ENCODE results near the gene POU6F1.
A peak's percentile ranks its signal among the peaks of the same experiment; 100 is the strongest.
"Not testable (repeated sequence)": the region's sequence is repeated elsewhere in the genome, so short reads cannot be mapped to it uniquely, and the experiment has no call there.

The POU6F1 gene, protein sequence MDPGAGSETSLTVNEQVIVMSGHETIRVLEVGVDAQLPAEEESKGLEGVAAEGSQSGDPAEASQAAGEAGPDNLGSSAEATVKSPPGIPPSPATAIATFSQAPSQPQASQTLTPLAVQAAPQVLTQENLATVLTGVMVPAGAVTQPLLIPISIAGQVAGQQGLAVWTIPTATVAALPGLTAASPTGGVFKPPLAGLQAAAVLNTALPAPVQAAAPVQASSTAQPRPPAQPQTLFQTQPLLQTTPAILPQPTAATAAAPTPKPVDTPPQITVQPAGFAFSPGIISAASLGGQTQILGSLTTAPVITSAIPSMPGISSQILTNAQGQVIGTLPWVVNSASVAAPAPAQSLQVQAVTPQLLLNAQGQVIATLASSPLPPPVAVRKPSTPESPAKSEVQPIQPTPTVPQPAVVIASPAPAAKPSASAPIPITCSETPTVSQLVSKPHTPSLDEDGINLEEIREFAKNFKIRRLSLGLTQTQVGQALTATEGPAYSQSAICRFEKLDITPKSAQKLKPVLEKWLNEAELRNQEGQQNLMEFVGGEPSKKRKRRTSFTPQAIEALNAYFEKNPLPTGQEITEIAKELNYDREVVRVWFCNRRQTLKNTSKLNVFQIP

DNA sequence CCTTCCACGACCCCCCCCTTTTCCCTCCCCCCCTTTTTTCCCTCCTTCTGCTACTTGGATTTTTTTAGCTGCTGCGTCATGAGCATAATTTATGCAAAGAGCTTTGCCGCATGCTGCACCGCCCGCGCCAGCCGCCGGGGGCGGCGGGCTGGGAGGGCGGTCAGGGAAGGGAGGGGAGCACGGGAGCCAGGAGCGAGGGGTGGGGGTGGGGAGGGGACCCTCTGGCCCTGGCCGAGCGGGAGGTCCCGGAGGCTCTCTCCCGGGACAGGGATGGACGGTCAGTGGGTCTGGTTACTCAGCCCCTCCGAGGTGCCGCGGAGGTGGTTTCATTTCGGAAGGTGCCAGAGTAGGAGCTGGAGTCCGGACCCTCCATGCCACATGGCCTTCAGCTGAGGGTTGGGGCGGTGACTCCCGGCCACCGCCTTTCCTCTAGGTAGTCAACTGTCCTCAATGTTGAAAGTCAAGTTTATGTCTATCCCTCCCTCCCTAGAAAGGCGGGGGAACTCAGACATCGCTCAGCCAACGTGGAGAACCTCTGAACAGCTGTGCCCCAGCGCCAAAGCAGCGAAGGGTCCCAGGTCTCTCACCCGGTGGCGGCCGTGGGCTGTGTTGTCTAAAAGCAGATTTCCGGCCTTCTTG is at the start of gene POU6F1:
Gene POU6F1, minus strand, starts transcription at position 95 of the 639 bp plus-strand sequence. CDS start 11,226 bp downstream, outside the sequence.
- peak; percentile 67 for DNase-seq (ENCODE audit: low read depth)

DNA sequence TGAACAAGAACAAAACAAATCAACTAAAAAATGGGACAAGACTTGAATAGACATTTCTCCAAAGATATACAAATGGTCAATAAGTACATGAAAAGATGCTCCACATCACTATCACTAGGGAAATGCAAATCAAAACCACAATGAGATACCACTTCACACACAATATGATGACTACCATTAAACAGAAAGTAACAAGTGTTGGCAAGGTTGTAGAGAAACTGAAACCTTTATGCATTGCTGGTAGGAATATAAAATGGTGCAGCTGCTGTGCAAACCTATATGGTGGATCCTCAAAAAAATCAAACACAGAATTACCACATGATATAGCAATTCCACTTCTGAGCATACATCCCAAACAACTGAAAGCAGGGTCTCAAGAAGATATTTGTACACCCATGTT is 47.2 kb upstream of the POU6F1 start:
- DNase-seq (ENCODE audit: low read depth): no peak

DNA sequence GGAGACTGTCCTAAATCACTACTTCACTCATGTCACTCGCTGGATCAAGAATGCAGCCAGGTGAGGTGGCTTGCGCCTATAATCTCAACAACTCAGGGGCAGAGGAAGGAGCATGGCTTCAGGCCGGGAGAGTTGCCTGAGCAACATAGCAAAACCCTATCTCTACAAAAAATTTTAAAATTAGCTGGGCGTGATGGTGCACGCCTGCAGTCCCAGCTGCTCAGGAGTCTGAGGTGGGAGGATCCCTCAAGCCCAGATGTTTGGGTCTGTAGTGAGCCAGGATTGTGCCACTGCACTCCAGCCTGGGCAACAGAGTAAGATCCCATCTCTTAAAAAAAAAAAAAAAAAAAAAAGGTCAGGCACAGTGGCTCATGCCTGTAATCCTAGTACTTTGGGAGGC is 46.4 kb upstream of the POU6F1 start:
- no peak for DNase-seq (ENCODE audit: low read depth)

DNA sequence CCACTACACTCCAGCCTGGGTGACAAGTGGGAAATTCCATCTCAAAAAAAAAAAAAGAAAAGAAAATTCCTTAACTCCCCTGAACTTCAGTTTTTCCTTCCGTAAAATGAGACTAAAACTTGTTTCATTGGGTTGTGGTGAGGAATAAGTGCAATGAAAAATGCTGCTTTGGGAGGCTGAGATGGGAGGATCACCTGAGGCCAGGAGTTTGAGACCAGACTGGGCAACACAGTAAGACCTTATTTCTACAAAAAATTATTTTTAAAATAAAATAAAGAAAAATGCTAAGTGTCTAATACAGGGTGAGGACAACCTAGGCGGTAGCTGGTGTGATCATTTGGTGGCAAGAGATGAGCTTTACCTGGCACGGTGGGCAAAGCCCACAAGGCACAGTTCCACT is 45.5 kb upstream of the POU6F1 start:
- no peak for DNase-seq (ENCODE audit: low read depth)

DNA sequence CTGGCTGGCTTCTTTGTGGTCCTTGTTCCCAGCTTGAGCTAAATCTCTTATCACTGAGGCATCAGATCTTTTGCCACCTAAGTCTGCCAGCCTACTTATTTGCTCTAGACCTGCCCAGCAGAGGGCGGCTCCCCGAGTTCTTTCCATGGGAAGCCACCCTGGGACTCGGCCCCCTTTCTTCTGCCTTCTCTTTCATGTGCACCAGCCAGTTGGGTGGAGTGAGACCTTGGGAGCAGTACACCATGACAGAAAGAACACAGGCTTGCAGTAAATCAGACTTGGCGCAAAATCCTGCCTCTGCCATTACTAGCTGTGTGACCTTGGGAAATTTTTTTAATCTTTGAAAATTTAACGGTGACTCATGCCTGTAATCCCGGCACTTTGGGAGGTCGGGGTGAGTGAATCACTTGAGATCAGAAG is 44.9 kb upstream of the POU6F1 start:
- DNase-seq (ENCODE audit: low read depth): peak; percentile 21

DNA sequence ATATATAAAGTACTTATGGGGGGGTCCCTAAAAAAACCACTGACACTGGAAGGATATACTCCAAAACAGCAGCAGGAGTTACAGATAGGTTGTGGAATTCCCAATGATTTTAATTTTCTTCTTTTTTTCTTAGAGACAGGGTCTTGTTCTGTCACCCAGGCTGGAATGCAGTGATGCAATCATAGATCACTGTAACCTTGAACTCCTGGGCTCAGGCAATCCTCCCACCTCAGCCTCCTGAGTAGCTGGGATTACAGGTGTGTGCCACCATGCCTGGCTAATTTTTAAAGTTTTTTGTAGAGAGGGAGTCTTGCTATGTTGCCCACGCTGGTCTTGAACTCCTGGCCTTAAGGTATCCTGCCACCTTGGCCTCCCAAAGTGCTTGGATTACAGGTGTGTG is 41.7 kb upstream of the POU6F1 start:
- DNase-seq (ENCODE audit: low read depth): not testable (repeated sequence)

DNA sequence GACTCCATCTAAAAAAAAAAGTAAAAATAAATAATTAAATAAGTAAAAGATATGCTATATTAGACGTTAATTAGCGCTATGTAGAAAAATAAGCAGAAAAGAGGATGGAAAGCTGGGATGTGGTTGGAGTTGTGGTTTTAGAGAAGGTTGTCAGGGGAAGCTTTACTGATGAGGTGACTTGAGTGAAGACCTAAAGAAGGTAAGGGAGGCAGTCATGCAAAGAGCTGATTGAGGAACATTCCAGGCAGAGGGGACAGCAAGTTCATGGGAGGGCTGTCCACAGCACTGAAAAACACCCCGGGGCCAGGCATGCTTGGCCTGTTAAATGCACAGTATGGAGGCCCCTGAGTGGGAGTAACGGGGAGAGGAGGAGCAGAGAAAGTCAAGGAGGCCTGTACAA is 36.7 kb upstream of the POU6F1 start:
- DNase-seq (ENCODE audit: low read depth): no peak

DNA sequence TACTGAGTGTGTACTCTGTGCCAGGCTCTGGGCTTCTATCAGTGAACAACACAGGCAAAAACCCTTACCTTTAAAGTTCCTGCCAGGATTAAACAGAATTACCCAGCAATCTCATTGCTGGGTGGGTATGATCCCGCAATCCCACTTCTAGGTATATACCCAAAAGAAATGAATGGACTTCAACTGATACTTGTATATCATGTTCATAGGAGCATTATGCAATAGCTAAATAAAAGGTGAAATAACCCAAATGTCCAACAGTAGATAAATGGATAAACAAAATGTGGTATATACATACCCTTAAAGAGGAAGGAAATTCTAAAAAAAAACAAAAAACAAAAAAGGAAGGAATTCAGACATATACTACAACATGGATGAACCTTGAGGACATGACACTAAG is 35.4 kb upstream of the POU6F1 start:
- DNase-seq (ENCODE audit: low read depth): no peak

DNA sequence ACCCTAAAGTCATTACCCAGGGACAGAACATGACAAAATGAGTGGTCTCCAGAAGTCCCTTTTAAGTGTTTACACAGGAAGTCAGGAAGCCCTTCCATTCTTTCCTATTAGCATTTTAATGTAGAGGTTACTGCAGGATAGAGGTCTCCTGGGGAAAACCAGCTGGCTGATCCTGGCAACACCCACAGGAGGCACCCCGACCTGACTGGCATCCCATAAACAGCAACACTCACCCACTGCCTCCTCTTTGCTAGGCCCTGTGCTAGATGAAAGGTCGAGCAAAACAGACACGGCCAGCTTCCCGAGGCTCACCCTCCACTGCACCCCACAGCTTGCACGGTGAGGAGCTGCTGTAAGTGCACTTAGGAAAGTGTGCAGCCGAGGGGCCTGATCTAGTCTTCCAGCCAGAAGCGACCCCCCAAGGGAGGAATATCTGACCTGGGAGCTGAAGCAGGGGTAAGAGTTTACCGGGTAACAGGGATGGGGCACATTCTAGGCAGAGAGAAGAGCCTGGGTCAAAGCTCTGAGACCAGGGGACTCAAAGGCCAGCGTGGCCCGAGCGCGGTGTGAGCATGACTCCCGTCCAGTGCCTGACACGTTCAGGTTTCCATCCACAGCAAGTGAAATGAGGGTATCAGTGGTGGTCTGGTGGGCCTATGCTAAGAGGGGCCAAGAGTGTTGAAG is 29.8 kb upstream of the POU6F1 start:
- no peak for DNase-seq (ENCODE audit: low read depth)

DNA sequence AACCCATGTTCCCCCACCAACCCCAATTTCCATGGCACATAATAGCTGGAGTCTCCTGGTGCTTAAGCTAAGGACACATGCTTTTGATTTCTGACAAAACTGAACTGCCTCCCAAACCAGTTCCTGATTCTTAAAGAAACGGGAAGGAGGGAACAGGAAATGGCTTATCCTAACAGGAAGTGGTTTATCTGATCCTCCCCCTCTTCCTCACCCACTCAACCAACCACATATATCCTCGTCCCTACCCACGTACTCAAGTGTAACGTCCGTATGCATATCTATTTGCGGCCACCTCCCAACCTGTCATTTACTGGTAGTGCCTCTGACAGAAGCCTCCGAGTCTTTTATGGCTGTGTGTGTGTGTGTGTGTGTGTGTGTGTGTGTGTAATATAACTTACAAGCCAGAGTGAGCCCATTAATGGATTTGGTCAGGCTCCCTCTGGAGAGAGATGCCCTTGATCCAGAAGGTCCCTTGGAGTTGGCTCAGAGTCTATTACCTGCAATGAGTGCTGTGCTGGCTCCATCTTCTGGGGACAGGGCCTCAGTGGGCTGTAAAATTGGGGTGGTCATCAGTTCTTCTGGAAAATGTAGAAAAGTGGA is 28.5 kb upstream of the POU6F1 start:
- peak; percentile 28 for DNase-seq (ENCODE audit: low read depth)

DNA sequence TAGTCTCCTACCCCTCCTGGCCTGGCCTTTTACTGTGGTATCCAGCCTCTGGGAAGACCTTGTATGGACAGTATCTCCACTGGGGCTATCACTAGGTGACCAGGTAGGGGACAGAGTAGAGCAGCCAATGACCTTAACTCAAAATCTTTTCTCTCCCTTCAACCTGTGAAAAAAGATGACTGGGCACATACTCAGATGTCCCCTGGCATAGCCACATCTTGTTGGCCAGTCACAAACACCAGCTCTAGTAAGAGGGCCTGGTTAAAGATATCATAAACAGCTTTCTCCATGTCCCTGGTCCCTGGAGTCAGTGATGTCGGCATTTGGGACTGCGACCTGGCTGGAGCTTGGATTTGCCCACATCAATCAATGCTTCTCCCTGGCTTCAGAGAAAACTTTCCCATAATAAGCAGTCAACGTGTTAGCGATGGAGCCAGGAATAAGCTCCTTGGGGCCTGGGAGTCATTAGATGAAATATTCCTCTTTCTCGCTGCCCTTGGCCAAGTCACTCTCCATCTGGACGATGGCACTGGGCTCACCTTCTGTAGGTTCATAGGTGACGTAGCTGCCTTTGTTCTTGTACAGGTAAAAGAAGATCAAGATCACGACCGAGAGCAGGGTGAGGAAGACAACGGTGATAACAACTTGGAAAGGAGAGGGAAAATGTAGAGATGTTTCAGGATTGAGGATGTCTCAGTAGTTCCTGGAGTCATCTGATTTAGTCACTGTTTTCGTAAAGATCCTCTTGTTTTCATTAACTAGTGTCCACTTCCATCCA is 27.8 kb upstream of the POU6F1 start:
- no peak for DNase-seq (ENCODE audit: low read depth)

DNA sequence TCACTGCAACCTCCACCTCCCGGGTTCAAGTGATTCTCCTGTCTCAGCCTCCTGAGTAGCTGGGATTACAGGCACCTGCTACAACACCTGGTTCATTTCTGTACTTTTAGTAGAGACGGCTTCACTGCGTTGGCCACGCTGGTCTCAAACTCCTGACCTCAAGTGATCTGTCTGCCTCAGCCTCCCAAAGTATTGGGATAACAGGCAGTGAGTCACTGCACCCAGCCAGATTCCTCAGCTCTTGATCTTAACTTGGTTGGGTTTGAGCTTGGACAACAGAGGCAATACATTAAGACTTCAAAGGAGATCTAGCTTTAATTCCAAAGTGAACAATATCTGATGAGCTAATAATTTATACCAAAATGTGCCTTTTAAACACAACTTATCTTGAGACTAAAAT is 26.4 kb upstream of the POU6F1 start:
- DNase-seq (ENCODE audit: low read depth): no peak

DNA sequence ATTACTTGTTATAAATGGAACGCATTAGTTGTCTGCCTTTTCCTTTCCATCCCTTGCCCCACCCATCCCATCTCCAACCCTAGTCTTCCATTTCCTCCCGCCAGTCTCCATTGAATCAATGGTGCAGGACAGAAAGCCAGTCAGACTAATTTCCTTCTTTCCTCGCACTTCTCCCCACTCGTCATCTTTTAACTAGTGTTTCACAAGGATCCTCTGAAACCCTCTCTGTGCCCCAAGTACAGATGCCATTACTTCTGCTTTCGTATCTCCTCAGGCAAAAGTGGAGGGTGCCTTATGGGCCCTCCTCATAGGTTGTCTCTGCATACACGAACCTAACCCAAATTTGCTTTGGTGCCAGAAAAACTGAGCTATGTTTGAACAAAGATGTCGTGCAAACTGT is 25.0 kb upstream of the POU6F1 start:
- no peak for DNase-seq (ENCODE audit: low read depth)

DNA sequence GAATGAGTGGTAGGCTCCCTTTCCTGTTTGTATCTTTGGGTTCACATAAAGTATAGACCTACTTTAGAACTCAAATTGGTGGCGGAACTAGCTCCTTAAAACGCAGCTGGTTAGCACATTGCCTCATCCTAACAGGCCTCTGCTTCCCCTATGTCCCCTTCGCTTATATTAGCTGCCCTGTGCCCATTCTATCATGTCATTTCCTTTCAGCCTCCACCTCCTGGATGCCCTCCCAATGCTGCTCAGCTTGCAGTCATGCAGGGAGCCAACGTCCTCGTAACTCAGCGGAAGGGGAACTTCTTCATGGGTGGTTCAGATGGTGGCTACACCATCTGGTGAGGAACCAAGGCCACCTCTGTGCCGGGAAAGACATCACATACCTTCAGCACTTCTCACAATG is 24.3 kb upstream of the POU6F1 start:
- no peak for DNase-seq (ENCODE audit: low read depth)

DNA sequence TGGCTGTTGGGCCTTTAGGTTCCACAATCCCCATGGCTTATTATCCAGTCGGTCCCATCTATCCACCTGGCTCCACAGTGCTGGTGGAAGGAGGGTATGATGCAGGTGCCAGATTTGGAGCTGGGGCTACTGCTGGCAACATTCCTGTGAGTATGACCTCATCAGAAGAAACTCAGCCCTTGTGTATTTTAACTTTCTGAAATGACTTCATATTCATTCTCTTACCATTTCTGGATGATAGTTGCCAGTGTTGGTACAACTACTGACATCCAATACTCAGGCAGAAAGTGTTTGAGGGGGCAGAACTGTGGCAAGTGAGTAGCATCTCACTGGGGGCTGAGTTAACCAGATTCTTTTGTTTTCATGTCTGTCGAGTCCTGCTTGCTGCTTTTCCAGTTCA is 23.1 kb upstream of the POU6F1 start:
- no peak for DNase-seq (ENCODE audit: low read depth)

DNA sequence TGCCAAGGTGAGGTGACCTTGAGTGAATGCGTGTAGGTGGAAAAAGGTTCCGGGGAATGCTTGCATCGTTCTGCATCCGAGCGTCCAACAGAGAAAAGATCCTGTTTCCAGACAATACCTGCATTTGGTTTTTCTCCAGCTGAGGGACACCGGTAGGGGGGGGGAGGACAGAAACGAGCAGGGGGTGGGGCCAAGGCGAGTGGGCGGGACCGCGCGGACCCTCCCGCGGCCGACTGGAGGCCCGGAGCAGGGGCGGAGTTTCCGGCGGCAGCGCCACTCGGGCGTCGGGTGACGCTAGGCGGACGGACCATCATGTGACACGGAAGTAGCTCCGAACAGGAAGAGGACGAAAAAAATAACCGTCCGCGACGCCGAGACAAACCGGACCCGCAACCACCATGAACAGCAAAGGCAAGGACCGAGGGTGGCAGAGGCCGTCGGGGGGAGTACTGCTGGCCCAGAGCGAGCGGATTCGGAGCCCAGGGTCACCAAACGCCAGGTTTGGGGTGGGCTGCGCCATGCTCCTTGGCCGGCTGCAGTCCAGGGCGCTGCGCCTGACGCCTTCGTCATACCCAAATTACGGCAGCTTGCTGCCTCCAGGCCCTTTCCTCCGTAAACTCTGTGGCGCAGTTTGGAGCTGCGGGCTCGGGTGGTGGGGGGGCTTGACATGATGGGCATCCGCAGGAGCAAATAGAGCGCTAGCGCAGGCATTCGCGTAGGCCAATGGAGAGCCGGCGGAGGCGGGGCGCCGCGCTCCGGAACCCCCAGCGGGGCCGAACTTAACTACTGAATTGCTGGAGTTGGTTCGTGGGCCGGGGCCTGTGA is 20.9 kb upstream of the POU6F1 start, which contains the start of gene DAZAP2:
Gene DAZAP2, plus strand, starts transcription at position 317 of the 825 bp plus-strand sequence. Its CDS starts 82 bp downstream, at position 399.
- DNase-seq (ENCODE audit: low read depth): peak; percentile 89

DNA sequence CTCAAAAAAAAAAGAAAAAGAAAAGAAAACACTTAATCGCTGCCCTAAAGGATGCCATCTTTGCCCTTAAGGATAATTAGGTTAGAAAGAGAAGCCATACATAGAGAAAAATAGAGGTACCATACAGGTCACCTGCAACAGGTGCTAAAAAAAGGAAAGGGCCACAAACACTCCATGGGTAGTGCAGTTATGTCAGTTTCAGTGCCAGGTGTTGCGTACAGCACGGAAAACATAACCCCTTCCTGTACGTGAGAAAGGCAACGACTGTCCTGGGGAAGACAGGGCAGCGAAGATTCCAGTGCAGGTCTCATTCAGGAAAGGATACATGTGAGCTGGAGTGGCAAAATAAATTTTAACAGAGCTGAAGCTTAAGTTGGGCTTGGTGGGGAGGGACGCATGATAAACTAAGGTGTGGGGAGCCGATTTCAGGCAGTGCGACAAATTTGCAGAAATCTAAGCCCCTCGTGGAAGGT is 20.2 kb upstream of the POU6F1 start:
- no peak for DNase-seq (ENCODE audit: low read depth)

DNA sequence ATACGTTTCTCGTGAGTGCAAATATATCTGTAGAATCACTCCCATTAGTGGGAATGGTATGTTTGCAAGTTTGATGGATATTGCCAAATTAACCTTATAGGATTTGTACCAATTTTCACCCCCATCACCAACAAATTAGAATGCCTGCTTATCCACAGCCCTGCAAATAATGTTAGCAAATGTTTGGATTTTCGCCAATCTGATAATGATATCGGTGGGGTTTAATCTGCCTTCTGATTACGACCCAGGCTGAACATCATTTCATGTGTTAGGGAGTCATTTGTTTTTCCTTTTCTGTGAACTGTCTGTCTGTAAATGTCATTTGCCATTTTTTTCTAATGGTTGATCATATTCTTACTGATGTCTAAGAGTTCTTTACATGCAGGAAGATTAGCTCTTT is 16.7 kb upstream of the POU6F1 start:
- DNase-seq (ENCODE audit: low read depth): no peak

DNA sequence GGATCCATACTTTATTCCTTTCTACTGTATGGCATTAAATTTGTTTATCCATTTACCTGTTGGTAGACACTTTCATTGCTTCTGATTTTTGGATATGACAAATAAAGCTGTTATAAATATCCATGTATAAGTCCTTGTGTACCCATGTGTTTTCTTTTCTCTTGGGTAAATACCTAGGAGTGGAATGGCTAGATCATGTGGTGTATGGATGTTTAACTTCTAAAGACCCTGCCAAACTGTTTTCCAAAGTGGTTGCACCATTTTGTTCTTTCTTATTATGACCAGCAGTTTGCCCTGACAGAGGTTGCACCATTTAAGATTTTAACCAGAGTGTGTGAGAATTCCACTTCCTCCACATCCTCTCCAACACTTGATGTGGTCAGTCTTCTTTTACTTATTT is 14.8 kb upstream of the POU6F1 start:
- no peak for DNase-seq (ENCODE audit: low read depth)

DNA sequence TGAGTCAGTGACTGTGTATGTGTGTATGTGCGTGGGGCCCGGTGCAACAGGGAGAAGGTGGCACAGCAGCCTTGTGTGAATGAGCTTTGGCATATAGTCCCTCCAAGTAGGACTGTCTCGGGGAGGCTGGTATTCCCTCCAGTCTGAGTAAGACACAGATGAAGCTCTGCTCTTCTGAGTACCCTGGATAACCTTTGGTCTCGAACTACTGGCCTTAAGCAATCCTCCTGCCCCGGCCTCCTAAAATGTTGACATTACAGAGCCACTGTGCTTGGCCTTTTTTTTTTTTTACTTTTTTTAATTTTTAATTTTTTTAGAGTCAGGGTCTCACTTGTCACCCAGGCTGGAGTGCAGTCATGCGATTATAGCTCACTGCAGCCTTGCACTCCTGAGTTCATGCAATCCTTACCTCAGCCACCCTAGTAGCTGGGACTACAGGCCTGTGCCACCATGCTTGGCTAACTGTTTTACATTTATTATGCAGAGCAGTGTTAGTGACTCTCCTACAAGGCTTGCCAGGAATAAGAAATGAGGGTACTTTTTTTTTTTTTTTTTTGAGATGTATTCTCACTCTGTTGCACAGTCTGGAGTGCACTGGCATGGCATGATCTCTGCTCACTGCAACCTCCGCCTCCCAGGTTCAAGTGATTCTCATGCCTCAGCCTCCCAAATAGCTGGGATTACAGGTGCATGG is 11.4 kb upstream of the POU6F1 start:
- no peak for DNase-seq (ENCODE audit: low read depth)
